Measurements from ENCODE around the gene NFKBIB.
A peak's percentile ranks its signal among the peaks of the same experiment; 100 is the strongest.
"Not testable (repeated sequence)": the region's sequence is repeated elsewhere in the genome, so short reads cannot be mapped to it uniquely, and the experiment has no call there.

The NFKBIB gene

DNA sequence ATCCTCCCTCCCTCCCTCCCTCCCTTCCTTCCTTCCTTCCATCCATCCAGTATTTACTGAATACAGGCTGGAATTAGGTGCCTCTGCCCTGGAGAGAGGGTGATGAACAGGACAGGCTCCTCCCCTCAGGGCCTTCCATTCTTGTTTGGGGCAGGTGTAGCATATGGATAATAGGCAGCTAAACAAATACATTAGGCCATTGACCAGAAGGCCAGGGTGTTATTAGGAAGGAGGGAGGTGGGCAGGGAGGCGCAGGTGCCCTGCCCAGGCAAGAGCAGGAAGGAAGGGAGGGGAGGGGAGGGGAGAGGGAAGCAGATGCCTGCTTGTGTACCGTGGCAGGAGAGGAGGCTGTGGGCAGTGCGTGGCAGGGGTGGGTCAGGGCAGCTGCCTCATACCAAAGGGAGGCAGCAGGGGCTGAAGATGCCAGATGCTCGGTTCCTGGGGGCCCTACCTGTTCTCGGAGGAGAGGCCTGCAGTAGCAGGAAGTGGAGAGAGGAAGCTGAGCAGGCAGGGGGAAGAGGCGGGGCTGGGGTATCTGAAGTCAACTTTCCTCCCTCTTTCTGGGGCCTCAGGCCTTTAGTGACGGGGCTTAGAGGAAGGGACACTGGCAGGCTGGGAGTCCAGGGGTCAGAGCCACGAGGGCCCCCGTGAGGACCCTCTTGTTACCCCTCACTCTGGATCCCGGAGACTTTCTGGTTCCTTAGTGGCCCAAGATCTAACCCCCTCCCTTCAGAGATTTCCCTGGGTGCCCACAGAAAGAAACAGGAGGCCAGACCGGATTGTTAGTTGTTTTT is 21.8 kb upstream of the NFKBIB start, which contains the start of gene RINL:
Gene RINL (minus strand): TSS at position 495 of the 794 bp plus-strand sequence. CDS start 1,533 bp downstream, outside the sequence.
- DNase-seq, result peak; percentile 98

GRCh38 chr19:38878575-38879399 is 21.0 kb upstream of the NFKBIB start:
- DNase-seq, result no peak

GRCh38 chr19:38879400-38879751 is 20.4 kb upstream of the NFKBIB start:
- no peak for DNase-seq

- no peak for DNase-seq
Measured at GRCh38 chr19:38880076-38880881, 19.5 kb upstream of the NFKBIB start.

- no peak for DNase-seq
Measured at GRCh38 chr19:38880882-38881609, 18.7 kb upstream of the NFKBIB start.

- DNase-seq, result no peak
Measured at GRCh38 chr19:38883286-38883685, 16.5 kb upstream of the NFKBIB start.

GRCh38 chr19:38884691-38885090 is 15.1 kb upstream of the NFKBIB start:
- DNase-seq, result not testable (repeated sequence)

- no peak for DNase-seq
Measured at GRCh38 chr19:38888876-38889275, 10.9 kb upstream of the NFKBIB start.

- no peak for DNase-seq
Measured at GRCh38 chr19:38889803-38890202, 10.0 kb upstream of the NFKBIB start.

GRCh38 chr19:38890686-38891085 is 9.1 kb upstream of the NFKBIB start:
- DNase-seq, result no peak

- no peak for DNase-seq
Measured at GRCh38 chr19:38891771-38892170, 8.0 kb upstream of the NFKBIB start.

- DNase-seq, result no peak
Measured at GRCh38 chr19:38892841-38893240, 6.9 kb upstream of the NFKBIB start.

DNA sequence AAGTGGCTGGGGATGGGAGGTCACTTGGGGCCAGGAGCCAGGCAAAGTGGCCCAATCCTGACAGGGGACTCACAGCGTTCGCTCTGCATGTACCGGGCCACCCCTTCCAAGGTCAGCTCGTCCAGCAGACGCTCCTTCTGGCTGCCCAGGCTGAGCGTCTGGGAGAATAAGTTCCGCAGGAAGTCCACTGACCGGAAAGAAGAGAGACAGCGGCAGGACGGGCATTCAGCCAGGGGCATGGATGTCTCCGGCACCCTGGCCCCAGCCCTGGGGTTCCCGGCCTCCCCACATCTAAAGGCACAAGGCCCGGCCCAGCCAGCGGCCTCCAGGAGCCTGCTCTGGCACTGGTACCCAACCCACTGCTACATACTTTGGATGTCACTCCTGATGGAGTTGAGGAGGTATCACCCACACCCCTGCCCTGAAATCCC is 6.4 kb upstream of the NFKBIB start:
- DNase-seq, result no peak

DNA sequence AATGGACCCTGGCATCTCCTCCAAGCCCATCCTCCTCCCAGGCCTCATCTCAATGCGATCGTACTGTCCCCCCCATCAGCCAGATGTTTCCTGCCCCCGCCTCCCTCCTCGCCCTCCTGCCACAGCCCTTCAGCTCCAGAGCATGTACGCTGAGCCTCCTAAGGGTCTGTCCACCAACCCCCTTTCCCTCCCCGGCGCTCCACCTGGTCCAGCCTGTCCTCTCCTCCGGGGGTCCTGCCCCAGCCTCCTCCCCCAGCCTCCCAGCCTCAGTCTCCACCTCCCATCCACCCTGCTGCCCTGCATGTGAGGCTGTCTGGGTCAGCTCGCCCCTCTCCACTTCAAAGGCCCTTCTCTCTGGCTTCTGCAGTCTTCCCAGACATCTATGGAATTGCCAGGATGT is 4.8 kb upstream of the NFKBIB start:
- no peak for DNase-seq

DNA sequence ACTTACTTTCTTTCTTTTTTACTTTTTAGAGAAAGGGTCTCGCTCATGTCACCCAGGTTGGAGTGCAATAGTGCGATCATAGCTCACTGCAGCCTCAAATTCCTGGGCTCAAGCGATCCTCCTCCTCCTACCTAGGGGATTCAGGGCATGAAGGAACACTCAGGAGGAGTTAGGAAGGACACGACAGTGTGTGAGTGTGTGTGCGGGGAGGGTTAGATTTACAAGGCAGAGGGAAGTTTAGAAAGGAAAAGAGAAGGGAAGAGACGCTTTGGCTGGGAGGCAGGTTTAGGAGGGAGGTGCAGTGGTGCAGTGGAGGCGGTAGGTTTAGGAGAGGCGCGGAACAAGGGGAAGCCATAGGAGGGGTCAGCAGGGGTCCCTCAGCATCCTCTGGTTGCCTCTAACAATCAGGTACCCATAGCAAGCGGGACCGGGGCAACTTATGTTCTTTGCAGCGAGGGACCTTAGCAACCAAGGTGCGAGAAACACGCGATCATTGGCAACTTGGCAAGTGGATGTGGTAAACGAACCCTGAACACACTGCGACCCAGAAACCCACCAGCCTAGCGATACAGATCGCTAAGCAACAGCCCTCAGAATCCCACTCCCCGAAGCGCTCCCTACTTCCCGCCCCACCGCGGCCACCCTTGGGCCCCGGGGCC is 852 bp upstream of the NFKBIB start:
- no peak for DNase-seq

GRCh38 chr19:38900202-38900629 is 447 bp downstream of the NFKBIB start:
- DNase-seq, result no peak

DNA sequence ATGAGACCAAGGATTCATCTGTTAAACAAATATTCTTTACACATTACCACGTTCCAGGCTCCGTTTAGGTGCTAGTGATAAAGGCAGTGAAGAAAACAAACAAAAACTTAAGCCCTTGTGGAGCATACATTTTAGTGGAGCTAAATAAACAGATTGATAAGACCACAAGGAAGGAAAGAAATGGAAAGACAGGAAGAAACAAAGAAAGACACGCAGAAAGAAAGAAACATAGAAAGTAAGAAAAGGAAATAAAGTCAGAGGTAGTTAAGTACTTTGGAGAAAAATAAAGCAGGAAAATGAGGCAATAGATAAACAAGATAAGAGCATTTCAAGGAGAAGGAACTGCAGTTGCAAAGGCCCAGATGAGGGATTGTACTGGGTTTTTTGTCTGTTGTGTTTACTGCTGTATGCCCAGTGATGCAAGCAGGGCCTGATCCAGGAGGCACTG is 998 bp downstream of the NFKBIB start:
- no peak for DNase-seq

GRCh38 chr19:38901683-38902082 is 1.9 kb downstream of the NFKBIB start:
- DNase-seq, result no peak

- no peak for DNase-seq
Measured at GRCh38 chr19:38904581-38905539, 5.1 kb downstream of the NFKBIB start.

DNA sequence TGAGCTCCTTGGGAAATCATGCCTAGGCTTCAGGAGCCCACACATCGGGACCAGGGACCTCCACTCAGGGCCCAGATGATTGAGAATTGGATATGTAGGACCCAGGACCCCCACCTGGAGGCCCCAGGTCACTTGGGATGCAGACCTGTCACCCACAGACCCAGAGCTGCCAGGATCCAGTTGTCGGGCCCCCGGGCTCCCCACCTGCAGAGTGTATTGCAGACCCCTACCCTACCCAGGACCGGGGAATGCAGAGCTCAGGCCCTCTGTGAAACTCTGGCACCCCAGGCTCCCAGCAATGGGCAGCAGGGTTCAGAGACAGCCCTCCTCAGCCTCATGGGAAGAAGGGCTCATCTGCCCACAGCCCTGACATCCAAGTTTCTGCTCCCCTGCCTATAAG is 5.9 kb downstream of the NFKBIB start:
- no peak for DNase-seq

DNA sequence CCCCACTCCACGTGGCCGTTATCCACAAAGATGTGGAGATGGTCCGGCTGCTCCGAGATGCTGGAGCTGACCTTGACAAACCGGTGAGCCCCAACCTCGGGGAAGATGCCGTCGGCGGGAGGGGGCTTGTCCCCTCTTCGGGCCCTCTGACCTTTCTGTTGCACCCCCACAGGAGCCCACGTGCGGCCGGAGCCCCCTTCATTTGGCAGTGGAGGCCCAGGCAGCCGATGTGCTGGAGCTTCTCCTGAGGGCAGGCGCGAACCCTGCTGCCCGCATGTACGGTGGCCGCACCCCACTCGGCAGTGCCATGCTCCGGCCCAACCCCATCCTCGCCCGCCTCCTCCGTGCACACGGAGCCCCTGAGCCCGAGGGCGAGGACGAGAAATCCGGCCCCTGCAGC is 7.5 kb downstream of the NFKBIB start:
- no peak for DNase-seq
